NCI-H82 treated with DMSO at 0.1 percent for 48 hours (cell line): ENCODE measurements around the gene LACTBL1.

Source experiments
- DNase-seq: peaks from one replicate; lab custom pipeline; 2025; ENCODE audit not compliant: unreplicated experiment; lab: John Stamatoyannopoulos, UW

LACTBL1 gene

GRCh38 chr1:22914633-22915217 lies 57.9 kb downstream of the LACTBL1 start:
- DNase-seq: no peak

GRCh38 chr1:22914156-22914555 lies 58.5 kb downstream of the LACTBL1 start:
- DNase-seq: no peak

- no peak for DNase-seq
These were observed 59.1 kb downstream of the LACTBL1 start for GRCh38 chr1:22913421-22914141.

GRCh38 chr1:22912311-22912710 lies 60.4 kb downstream of the LACTBL1 start:
- no peak for DNase-seq

GRCh38 chr1:22910986-22911651 lies 61.5 kb downstream of the LACTBL1 start:
- DNase-seq: no peak

- no peak for DNase-seq
These were observed 62.4 kb downstream of the LACTBL1 start for GRCh38 chr1:22910286-22910685.

GRCh38 chr1:22908880-22909426 lies 63.7 kb downstream of the LACTBL1 start:
- no peak for DNase-seq

- no peak for DNase-seq
These were observed 65.1 kb downstream of the LACTBL1 start for GRCh38 chr1:22907528-22907927.

GRCh38 chr1:22906968-22907367 lies 65.7 kb downstream of the LACTBL1 start:
- no peak for DNase-seq

GRCh38 chr1:22903113-22903512 lies 69.6 kb downstream of the LACTBL1 start:
- DNase-seq: no peak
